GM12878 (cell line): Measurements from ENCODE around the gene PHF1. TPM values are rescaled to one million over a fixed set of nuclear protein-coding genes. Genes with fewer than 3 reads are reported as not detected.

Experiments used
- ATAC-seq: fragments of 200-7000 bp; cut with Tn5 transposase; 3 replicates; pipeline ENCODE4 v1.9.1; 2020; ENCODE audit warnings: mild to moderate bottlenecking, moderate library complexity
- BruUV-seq: library from RNA; stranded (reverse); fragments of 400-500 nt; replicated peaks from 2 replicates; lab custom pipeline; 2021; lab: Mats Ljungman, UMichigan
- CTCF ChIA-PET: fragments of 300-600 bp; sonication (Branson Sonifier 250); formaldehyde crosslinking; extraction: SDS; loops from one replicate; lab custom pipeline; 2021; ENCODE audit warnings: inconsistent platforms; lab: Yijun Ruan, JAX
- POLR2A ChIA-PET: fragments of 350-600 bp; formaldehyde crosslinking; extraction: SDS; loops from one replicate; lab custom pipeline; 2021; ENCODE audit warnings: inconsistent platforms; lab: Charles Lee
- RAD21 ChIA-PET: fragments of 300-600 bp; sonication (Branson Sonifier 250); formaldehyde crosslinking; loops from one replicate; lab custom pipeline; 2023; ENCODE audit warnings: antibody characterized with exemption; ENCODE audit not compliant: unreplicated experiment; lab: Charles Lee
- SMC1A ChIA-PET: fragments of 300-600 bp; sonication (Branson Sonifier 250); formaldehyde crosslinking; loops from one replicate; lab custom pipeline; 2023; ENCODE audit not compliant: unreplicated experiment, uncharacterized antibody; lab: Charles Lee
- DNase-seq: peaks from one replicate; pipeline ENCODE4 v3.0.0-alpha.2; 2011; ENCODE audit warnings: low read depth, low spot score
- FAIRE-seq: peaks from 3 replicates; lab custom pipeline; 2011; peaks lifted over from hg19 to GRCh38; lab: Jason Lieb, UNC
- H2AFZ ChIP-seq: 2 replicates; pipeline ENCODE4 v1.6.0; 2011; ENCODE audit warnings: low read depth, low read length, control low read depth; ENCODE audit not compliant: control insufficient read depth
- H3K27ac ChIP-seq: 2 replicates; pipeline ENCODE4 v1.5.1; 2011; ENCODE audit warnings: control low read depth; ENCODE audit not compliant: control insufficient read depth, insufficient read depth
- H3K27me3 ChIP-seq, 2 experiments: replicated peaks in 1 of 2; 2 replicates each; pipeline versions ENCODE4 v1.6.0 to v1.6.1; 2011; ENCODE audit warnings: low read length in 1 of 2; ENCODE audit not compliant: control insufficient read depth in 2 of 2, insufficient read depth in 2 of 2
- H3K36me3 ChIP-seq, 2 experiments: 2 replicates each; pipeline ENCODE4 v1.5.1; 2011; ENCODE audit warnings: low read length in 1 of 2; ENCODE audit not compliant: control insufficient read depth in 2 of 2, insufficient read depth in 2 of 2
- H3K4me1 ChIP-seq: 2 replicates; pipeline ENCODE4 v1.6.1; 2011; ENCODE audit warnings: mild to moderate bottlenecking, low read length, moderate library complexity, mixed read lengths; ENCODE audit not compliant: control insufficient read depth, insufficient read depth
- H3K4me2 ChIP-seq: 2 replicates; pipeline ENCODE4 v1.6.0; 2011; ENCODE audit warnings: control low read depth; ENCODE audit not compliant: control insufficient read depth, insufficient read depth
- H3K4me3 ChIP-seq: fragments of 200-600 bp; sonication (generic); 2 replicates; pipeline ENCODE4 v1.5.1; 2016
- H3K79me2 ChIP-seq: 2 replicates; pipeline ENCODE4 v1.6.0; 2011; ENCODE audit warnings: low read length; ENCODE audit not compliant: control insufficient read depth, insufficient read depth
- H3K9ac ChIP-seq: 2 replicates; pipeline ENCODE4 v1.8.0; 2011; ENCODE audit warnings: low read length, control low read depth, mixed read lengths; ENCODE audit not compliant: control insufficient read depth, insufficient read depth
- H3K9me3 ChIP-seq: replicated peaks from 3 replicates; pipeline ENCODE4 v1.5.1; 2011; ENCODE audit warnings: mild to moderate bottlenecking, low read length; ENCODE audit not compliant: control insufficient read depth, insufficient read depth
- H4K20me1 ChIP-seq: 2 replicates; pipeline ENCODE4 v1.6.0; 2011; ENCODE audit not compliant: control insufficient read depth, insufficient read depth
- CBFB ChIP-seq: IDR thresholded peaks from 2 replicates; pipeline ENCODE4 v1.6.1; 2016; ENCODE audit warnings: antibody characterized with exemption, low read depth
- CBX5 ChIP-seq: sonication (generic); IDR thresholded peaks from 2 replicates; pipeline ENCODE4 v1.6.1; 2016; ENCODE audit warnings: low read depth, moderate library complexity, mild to moderate bottlenecking, inconsistent platforms
- E2F4 ChIP-seq: IDR thresholded peaks from 2 replicates; pipeline ENCODE4 v1.6.1; 2012; ENCODE audit warnings: low read depth, low read length, improper control_type of control experiment
- MAX ChIP-seq: IDR thresholded peaks from 2 replicates; pipeline ENCODE4 v1.6.1; 2012; ENCODE audit warnings: low read depth, low read length, improper control_type of control experiment
- MEF2B ChIP-seq: fragments of 450-650 bp; IDR thresholded peaks from 2 replicates; pipeline ENCODE4 v1.6.1; 2018; ENCODE audit warnings: mild to moderate bottlenecking, moderate library complexity; ENCODE audit not compliant: partially characterized antibody, poor library complexity, severe bottlenecking
- RELB ChIP-seq: fragments of 450-650 bp; IDR thresholded peaks from 2 replicates; pipeline ENCODE4 v1.6.1; 2017; ENCODE audit warnings: low read depth, mild to moderate bottlenecking, moderate library complexity
- RUNX3 ChIP-seq: IDR thresholded peaks from 2 replicates; pipeline ENCODE4 v1.6.1; 2012; ENCODE audit warnings: low read length, inconsistent platforms
- SREBF2 ChIP-seq: IDR thresholded peaks from 2 replicates; pipeline ENCODE4 v1.6.1; 2012; ENCODE audit warnings: mild to moderate bottlenecking, low read length
- TAF1 ChIP-seq: IDR thresholded peaks from 2 replicates; pipeline ENCODE4 v1.6.1; 2011; ENCODE audit warnings: mild to moderate bottlenecking, low read depth, low read length, borderline replicate concordance
- YBX1 ChIP-seq: fragments of 450-650 bp; IDR thresholded peaks from 2 replicates; pipeline ENCODE4 v1.6.1; 2016; ENCODE audit warnings: antibody characterized with exemption
- ZNF622 ChIP-seq: fragments of 450-650 bp; IDR thresholded peaks from 2 replicates; pipeline ENCODE4 v1.6.1; 2017; ENCODE audit warnings: mild to moderate bottlenecking, inconsistent platforms
- WGBS: methylation state at CpG from one replicate; pipeline ENCODE4 v1.1.6; 2016; ENCODE audit warnings: low lambda C conversion rate; ENCODE audit not compliant: insufficient replicate concordance, insufficient coverage; ENCODE audit errors: missing lambda C conversion rate; 5-methylcytosine and 5-hydroxymethylcytosine counted together
- in situ Hi-C: fragments of 300-500 bp; cut with MboI; formaldehyde crosslinking; loops from 9 replicates; pipeline ENCODE4 v1.14.3; 2018; ENCODE audit warnings: mixed read lengths
- intact Hi-C: fragments of 100-400 bp; cut with micrococcal nuclease; formaldehyde crosslinking; loops from one replicate; pipeline ENCODE4 v1.14.2; 2022; ENCODE audit not compliant: unreplicated experiment
- polyA plus RNA-seq, 11 experiments: library from polyadenylated mRNA; depleted of rRNA in 4 of 11; unstranded in 6 of 11; stranded (reverse) in 5 of 11; fragments of >200 nt; fragmentation: Nextera tagmentation in 4 of 11; fragmentation: Illumina TruSeq in 1 of 11; extraction: Ambion mirVana in 4 of 11; extraction: Trizol in 1 of 11; gene quantifications; 1 replicate in 1 of 11; 2 replicates in 10 of 11; pipeline versions ENCODE4 v1.2.1 to v1.2.3, GENCODE V29; 2011 to 2016; ENCODE audit warnings: inconsistent platforms in 2 of 11, missing spikeins in 2 of 11, low read depth in 1 of 11
- total RNA-seq, 4 experiments: library from RNA; depleted of rRNA in 3 of 4; stranded (reverse); fragments of >200 nt in 3 of 4; fragmentation: Illumina TruSeq in 1 of 4; extraction: Trizol in 1 of 4; gene quantifications; 2 replicates each; pipeline versions ENCODE4 v1.2.1 to v1.2.3, GENCODE V29; 2013 to 2021
- TF ChIP-seq, protein P1 (sequence below): fragments of 450-650 bp; formaldehyde crosslinking; IDR thresholded peaks from 2 replicates; pipeline ENCODE4 v1.5.0; 2022; ENCODE audit warnings: mild to moderate bottlenecking, missing genetic modification characterization
- TF ChIP-seq, protein P2 (sequence below): fragments of 450-650 bp; formaldehyde crosslinking; IDR thresholded peaks from 2 replicates; pipeline ENCODE4 v1.4.0; 2022; ENCODE audit warnings: mild to moderate bottlenecking, moderate library complexity

The PHF1 gene
- total and polyA plus RNA-seq, 10 of the 15 experiments (the other 5 are each of a cell fraction or from before 2014, with no cell fraction given): 1.3 to 17.8 (median 6.2) TPM

- DNase-seq (no peak), ATAC-seq (no peak), FAIRE-seq (no peak)
- 94% methylated on average over 11 of the region's 18 CpGs for WGBS
- Histone ChIP-seq H2AFZ (no peak overlapping the region), H3K4me2 (no peak overlapping the region), H3K4me1 (no peaks in the 10 kb centered on the region), H3K79me2 (no peaks in the 10 kb centered on the region), H3K27me3 (no peaks in the 10 kb centered on the region), H4K20me1 (no peaks in the 10 kb centered on the region; the same call in 1 of the 2 replicates), H3K9me3 (no peaks in the 10 kb centered on the region), H3K4me3 (no peak overlapping the region), H3K36me3 (peaks cover 2 to 9% of the 10 kb centered on the region in 2 experiments; a peak in 3 of 4 replicates), H3K9ac (no peak overlapping the region), H3K27ac (no peak overlapping the region)
- POLR2A ChIA-PET: no interaction called here
- SMC1A ChIA-PET: no interaction called here
- BruUV-seq: no TSS peak
- in situ Hi-C loops: no loop called here
- CTCF ChIA-PET: no interaction called here
- intact Hi-C loops: no loop called here
- RAD21 ChIA-PET: interaction anchor here (0.7 kb wide), 1 partner anchor 12 kb away, joined by 5 read pairs; no protein-coding TSS in a partner anchor
- TF ChIP-seq ZNF622 (no peak), CBX5 (no peak), CBFB (no peak), E2F4 (no peak), TAF1 (no peak), YBX1 (no peak), MAX (no peak), MEF2B (no peak), RUNX3 (no peak), SREBF2 (no peak), RELB (no peak)
- TF ChIP-seq, protein P1, sequence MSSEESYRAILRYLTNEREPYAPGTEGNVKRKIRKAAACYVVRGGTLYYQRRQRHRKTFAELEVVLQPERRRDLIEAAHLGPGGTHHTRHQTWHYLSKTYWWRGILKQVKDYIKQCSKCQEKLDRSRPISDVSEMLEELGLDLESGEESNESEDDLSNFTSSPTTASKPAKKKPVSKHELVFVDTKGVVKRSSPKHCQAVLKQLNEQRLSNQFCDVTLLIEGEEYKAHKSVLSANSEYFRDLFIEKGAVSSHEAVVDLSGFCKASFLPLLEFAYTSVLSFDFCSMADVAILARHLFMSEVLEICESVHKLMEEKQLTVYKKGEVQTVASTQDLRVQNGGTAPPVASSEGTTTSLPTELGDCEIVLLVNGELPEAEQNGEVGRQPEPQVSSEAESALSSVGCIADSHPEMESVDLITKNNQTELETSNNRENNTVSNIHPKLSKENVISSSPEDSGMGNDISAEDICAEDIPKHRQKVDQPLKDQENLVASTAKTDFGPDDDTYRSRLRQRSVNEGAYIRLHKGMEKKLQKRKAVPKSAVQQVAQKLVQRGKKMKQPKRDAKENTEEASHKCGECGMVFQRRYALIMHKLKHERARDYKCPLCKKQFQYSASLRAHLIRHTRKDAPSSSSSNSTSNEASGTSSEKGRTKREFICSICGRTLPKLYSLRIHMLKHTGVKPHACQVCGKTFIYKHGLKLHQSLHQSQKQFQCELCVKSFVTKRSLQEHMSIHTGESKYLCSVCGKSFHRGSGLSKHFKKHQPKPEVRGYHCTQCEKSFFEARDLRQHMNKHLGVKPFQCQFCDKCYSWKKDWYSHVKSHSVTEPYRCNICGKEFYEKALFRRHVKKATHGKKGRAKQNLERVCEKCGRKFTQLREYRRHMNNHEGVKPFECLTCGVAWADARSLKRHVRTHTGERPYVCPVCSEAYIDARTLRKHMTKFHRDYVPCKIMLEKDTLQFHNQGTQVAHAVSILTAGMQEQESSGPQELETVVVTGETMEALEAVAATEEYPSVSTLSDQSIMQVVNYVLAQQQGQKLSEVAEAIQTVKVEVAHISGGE (CRISPR knock-in tag): no peak
- TF ChIP-seq, protein P2, sequence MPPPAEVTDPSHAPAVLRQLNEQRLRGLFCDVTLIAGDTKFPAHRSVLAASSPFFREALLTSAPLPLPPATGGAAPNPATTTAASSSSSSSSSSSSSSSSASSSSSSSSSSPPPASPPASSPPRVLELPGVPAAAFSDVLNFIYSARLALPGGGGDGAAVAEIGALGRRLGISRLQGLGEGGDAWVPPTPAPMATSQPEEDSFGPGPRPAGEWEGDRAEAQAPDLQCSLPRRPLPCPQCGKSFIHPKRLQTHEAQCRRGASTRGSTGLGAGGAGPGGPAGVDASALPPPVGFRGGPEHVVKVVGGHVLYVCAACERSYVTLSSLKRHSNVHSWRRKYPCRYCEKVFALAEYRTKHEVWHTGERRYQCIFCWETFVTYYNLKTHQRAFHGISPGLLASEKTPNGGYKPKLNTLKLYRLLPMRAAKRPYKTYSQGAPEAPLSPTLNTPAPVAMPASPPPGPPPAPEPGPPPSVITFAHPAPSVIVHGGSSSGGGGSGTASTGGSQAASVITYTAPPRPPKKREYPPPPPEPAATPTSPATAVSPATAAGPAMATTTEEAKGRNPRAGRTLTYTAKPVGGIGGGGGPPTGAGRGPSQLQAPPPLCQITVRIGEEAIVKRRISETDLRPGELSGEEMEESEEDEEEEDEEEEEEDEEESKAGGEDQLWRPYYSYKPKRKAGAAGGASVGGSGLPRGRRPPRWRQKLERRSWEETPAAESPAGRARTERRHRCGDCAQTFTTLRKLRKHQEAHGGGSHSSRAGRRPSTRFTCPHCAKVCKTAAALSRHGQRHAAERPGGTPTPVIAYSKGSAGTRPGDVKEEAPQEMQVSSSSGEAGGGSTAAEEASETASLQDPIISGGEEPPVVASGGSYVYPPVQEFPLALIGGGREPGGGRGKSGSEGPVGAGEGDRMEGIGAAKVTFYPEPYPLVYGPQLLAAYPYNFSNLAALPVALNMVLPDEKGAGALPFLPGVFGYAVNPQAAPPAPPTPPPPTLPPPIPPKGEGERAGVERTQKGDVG: no peak
Measured at GRCh38 chr6:33443619-33444504, 33.0 kb downstream of the PHF1 start.
